GM23248 (cell line): Measurements from ENCODE around the gene ENPP6. TPM values are rescaled to one million over a fixed set of nuclear protein-coding genes. Genes with fewer than 3 reads are reported as not detected.
A peak's percentile ranks its signal among the peaks of the same experiment; 100 is the strongest.

Experiments used
- DNase-seq: peaks from one replicate; pipeline ENCODE4 v3.0.0-alpha.2; 2015
- H2AFZ ChIP-seq: fragments of 200-600 bp; sonication (generic); 2 replicates; pipeline ENCODE4 v1.6.1; 2016; ENCODE audit warnings: antibody characterized with exemption
- H3F3A ChIP-seq: fragments of 200-600 bp; sonication (generic); 2 replicates; pipeline ENCODE4 v1.6.1; 2016; ENCODE audit warnings: mild to moderate bottlenecking, antibody characterized with exemption, mixed run types; ENCODE audit not compliant: insufficient read depth
- H3K27ac ChIP-seq: fragments of 200-600 bp; sonication (generic); 2 replicates; pipeline ENCODE4 v1.5.1; 2016; ENCODE audit warnings: mild to moderate bottlenecking
- H3K27me3 ChIP-seq: fragments of 200-600 bp; sonication (generic); replicated peaks from 2 replicates; pipeline ENCODE4 v1.6.1; 2016; ENCODE audit warnings: mild to moderate bottlenecking; ENCODE audit not compliant: insufficient read depth
- H3K36me3 ChIP-seq: fragments of 200-600 bp; sonication (generic); 2 replicates; pipeline ENCODE4 v1.6.1; 2016; ENCODE audit warnings: low read depth, mild to moderate bottlenecking
- H3K4me1 ChIP-seq: fragments of 200-600 bp; sonication (generic); 2 replicates; pipeline ENCODE4 v1.6.1; 2016; ENCODE audit warnings: mild to moderate bottlenecking; ENCODE audit not compliant: insufficient read depth
- H3K4me2 ChIP-seq: fragments of 200-600 bp; sonication (generic); one replicate; pipeline ENCODE4 v1.6.1; 2016; ENCODE audit warnings: mild to moderate bottlenecking; ENCODE audit not compliant: unreplicated experiment
- H3K4me3 ChIP-seq: fragments of 200-600 bp; sonication (generic); 2 replicates; pipeline ENCODE4 v1.5.1; 2016; ENCODE audit warnings: mild to moderate bottlenecking
- H3K79me2 ChIP-seq: fragments of 200-600 bp; sonication (generic); 2 replicates; pipeline ENCODE4 v1.6.1; 2016; ENCODE audit warnings: mild to moderate bottlenecking; ENCODE audit not compliant: insufficient read depth
- H3K9ac ChIP-seq: fragments of 200-600 bp; sonication (generic); 2 replicates; pipeline ENCODE4 v1.6.1; 2016; ENCODE audit warnings: mild to moderate bottlenecking
- H3K9me2 ChIP-seq: fragments of 200-600 bp; sonication (generic); 2 replicates; pipeline ENCODE4 v1.6.1; 2016; ENCODE audit warnings: mixed run types, mild to moderate bottlenecking, moderate library complexity; ENCODE audit not compliant: insufficient read depth
- H3K9me3 ChIP-seq: fragments of 200-600 bp; sonication (generic); one replicate; pipeline ENCODE4 v1.6.1; 2017; ENCODE audit warnings: low read depth
- H4K20me1 ChIP-seq: fragments of 200-600 bp; sonication (generic); 2 replicates; pipeline ENCODE4 v1.6.0; 2016; ENCODE audit not compliant: insufficient read depth
- EZH2 ChIP-seq: fragments of 200-600 bp; sonication (generic); IDR thresholded peaks from 2 replicates; pipeline ENCODE4 v1.6.1; 2018; ENCODE audit warnings: antibody characterized with exemption, mild to moderate bottlenecking; ENCODE audit not compliant: insufficient read depth, poor library complexity, severe bottlenecking
- EZH2phosphoT487 ChIP-seq: fragments of 200-600 bp; sonication (generic); IDR thresholded peaks from 2 replicates; pipeline ENCODE4 v1.6.1; 2018; ENCODE audit warnings: antibody characterized with exemption, moderate library complexity, mild to moderate bottlenecking, low read depth; ENCODE audit not compliant: insufficient read depth
- WGBS, 2 experiments: methylation state at CpG; one replicate each; pipeline ENCODE4 v1.1.6; 2015 to 2017; ENCODE audit warnings: low lambda C conversion rate in 2 of 2, low coverage in 1 of 2; ENCODE audit errors: missing lambda C conversion rate in 2 of 2; 5-methylcytosine and 5-hydroxymethylcytosine counted together
- in situ Hi-C: fragments of 300-500 bp; cut with MboI; formaldehyde crosslinking; loops from 2 replicates; pipeline ENCODE4 v1.15.0; 2020
- polyA plus RNA-seq: library from polyadenylated mRNA; unstranded; fragments of >200 nt; fragmentation: Nextera tagmentation; extraction: Ambion mirVana; gene quantifications from 2 replicates; pipeline ENCODE4 v1.2.1, GENCODE V29; 2016
- total RNA-seq: library from RNA; depleted of rRNA; stranded (reverse); fragments of >200 nt; shearing (Covaris generic); gene quantifications from 2 replicates; pipeline ENCODE4 v1.2.3, GENCODE V29; 2014

ENPP6 gene
- total and polyA plus RNA-seq, 2 experiments from 2014 or later = not detected

DNA sequence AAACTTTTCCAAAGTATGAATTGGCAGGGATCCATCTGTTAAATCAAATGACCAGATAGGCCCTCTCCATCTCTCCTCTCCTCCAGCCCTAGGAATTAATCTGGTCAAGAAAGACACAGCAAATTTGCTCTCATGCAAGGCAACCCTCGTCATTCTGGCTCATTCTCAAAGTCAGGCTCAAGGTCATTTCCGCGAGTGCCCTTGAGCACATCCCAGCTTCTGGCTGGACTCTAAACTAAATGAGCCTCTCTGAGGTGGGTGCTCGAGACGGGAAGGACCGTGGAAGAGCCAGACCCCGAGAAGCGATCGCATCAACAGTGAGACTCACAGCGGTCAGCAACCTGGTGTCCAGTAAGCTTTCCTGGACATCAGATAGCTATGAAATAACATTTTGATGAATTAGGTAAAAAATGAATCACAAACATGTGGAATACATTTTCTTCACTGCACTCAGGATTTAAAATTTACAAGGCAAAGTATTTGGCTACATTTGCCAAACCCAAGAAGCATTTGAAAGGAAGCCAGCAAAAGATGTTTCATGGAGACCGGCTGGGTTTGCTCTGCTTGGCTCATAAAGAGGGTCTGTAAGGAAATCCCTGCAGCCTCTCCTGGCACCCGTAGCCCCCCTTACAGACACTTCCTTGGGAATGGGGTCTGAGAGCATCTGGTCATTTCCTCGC, 121.0 kb downstream of the ENPP6 start:
- Histone ChIP-seq H3K4me2 (no peak overlapping the region), H3K9ac (no peak overlapping the region), H3K27me3 (peaks cover 6% of the 10 kb centered on the region), H4K20me1 (no peaks in the 10 kb centered on the region), H3K36me3 (no peaks in the 10 kb centered on the region), H3F3A (no peaks in the 10 kb centered on the region), H3K79me2 (no peaks in the 10 kb centered on the region), H2AFZ (no peak overlapping the region), H3K27ac (no peak overlapping the region), H3K4me3 (no peak overlapping the region), H3K9me2 (no peaks in the 10 kb centered on the region), H3K4me1 (no peaks in the 10 kb centered on the region), H3K9me3 (no peaks in the 10 kb centered on the region)
- TF ChIP-seq EZH2 (no peak), EZH2phosphoT487 (no peak)
- peak; percentile 34 for DNase-seq
- 37 to 39% methylated on average over 13 of the region's 13 CpGs for WGBS, 2 experiments
- in situ Hi-C loops = no loop called here

DNA sequence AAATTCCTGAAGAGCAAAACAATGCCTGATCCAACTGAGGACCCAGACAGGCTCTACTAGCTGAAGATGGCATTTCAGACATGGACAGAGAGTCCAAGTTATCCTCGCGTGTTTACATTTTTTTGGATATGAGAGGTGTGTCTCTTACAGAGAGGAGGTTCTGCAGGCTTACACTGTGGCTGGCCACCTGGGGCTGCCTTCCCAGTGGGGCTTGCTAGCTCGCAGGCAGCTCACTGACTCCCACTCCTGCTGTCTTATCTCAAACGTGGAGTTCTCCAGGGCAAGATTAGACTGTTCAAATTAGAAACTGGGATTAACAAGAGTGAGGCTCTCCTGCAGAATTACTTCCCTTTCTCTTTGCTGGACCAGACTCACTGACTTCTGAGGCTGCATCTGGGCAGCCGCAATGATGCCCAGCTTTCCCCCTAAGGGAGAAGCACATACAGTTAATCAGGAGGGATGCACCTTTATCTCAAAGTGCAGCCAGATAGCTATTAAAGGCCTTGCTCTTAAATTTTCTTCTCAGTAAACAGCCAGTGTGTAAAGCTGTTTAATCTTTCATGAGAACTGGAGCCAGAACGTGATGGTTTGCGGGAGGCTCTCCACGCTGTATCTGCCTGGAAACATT, 123.0 kb downstream of the ENPP6 start:
- H3K4me3 ChIP-seq = no peak overlapping the region
- no peak overlapping the region for H3K27ac ChIP-seq
- H3K9me3 ChIP-seq = no peaks in the 10 kb centered on the region
- H3F3A ChIP-seq = no peaks in the 10 kb centered on the region
- H2AFZ ChIP-seq = no peak overlapping the region
- H3K27me3 ChIP-seq = peaks cover 6% of the 10 kb centered on the region
- WGBS, 2 experiments = 51% methylated on average over 8 of the region's 8 CpGs
- no peak overlapping the region for H3K9ac ChIP-seq
- no peak overlapping the region for H3K4me2 ChIP-seq
- no peak for DNase-seq
- no peaks in the 10 kb centered on the region for H3K36me3 ChIP-seq
- no peaks in the 10 kb centered on the region for H4K20me1 ChIP-seq
- no peaks in the 10 kb centered on the region for H3K4me1 ChIP-seq
- TF ChIP-seq EZH2phosphoT487 (no peak), EZH2 (no peak)
- H3K79me2 ChIP-seq = no peaks in the 10 kb centered on the region
- H3K9me2 ChIP-seq = no peaks in the 10 kb centered on the region
- in situ Hi-C loops = no loop called here

DNA sequence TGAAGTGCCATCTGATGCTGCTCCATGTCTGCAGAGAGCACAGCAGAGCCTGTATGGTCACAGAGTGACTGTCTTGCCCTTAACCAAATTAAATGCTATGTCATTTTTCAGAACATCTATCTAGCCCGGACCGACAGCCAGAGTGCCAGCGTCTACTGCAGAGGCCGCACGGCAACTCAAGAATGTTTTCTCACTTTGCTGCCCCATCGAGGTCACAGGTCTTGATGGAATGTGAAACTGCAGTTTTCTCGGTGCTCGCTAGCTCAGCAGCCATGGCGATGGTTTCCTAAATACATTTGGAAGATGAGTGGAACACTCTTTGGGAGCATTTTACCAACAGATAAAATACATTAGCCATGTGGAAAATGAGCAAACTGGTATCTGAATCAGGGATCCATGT, 125.7 kb downstream of the ENPP6 start:
- in situ Hi-C loops = no loop called here
- Histone ChIP-seq H3K27ac (no peak overlapping the region), H2AFZ (no peak overlapping the region), H3F3A (no peaks in the 10 kb centered on the region), H4K20me1 (no peaks in the 10 kb centered on the region), H3K36me3 (no peaks in the 10 kb centered on the region), H3K4me1 (no peaks in the 10 kb centered on the region), H3K79me2 (no peaks in the 10 kb centered on the region), H3K9me3 (no peaks in the 10 kb centered on the region), H3K27me3 (peaks cover 6% of the 10 kb centered on the region), H3K9me2 (no peaks in the 10 kb centered on the region), H3K4me3 (no peak overlapping the region), H3K9ac (no peak overlapping the region), H3K4me2 (no peak overlapping the region)
- no peak for DNase-seq
- no peak for TF ChIP-seq EZH2phosphoT487
- TF ChIP-seq EZH2 = no peak
- 70 to 72% methylated on average over 9 of the region's 9 CpGs for WGBS, 2 experiments

DNA sequence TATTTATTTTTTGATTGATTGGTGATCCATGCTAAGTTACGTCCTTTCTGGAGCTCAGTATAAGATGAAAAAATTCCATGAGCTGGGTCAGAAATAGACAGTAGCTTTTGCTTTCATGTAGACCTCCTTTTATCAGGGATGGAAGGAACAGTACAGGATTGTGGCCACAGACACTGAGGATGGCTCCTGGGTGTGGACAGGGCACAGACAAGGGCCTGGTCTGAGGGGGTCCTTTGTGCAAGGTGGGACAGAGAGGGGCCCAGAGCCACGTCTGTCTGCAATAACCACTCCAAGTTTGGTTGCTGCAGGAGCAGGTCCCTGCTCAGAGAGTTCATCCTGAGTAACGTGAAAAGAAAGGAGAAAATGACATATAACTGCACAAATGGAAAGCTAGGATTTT, 127.1 kb downstream of the ENPP6 start:
- Histone ChIP-seq H3K27ac (no peak overlapping the region), H3K9ac (no peak overlapping the region), H3K4me2 (no peak overlapping the region), H3K9me3 (no peaks in the 10 kb centered on the region), H3K27me3 (no peaks in the 10 kb centered on the region), H2AFZ (no peak overlapping the region), H3F3A (no peaks in the 10 kb centered on the region), H3K4me3 (no peak overlapping the region), H3K79me2 (no peaks in the 10 kb centered on the region), H4K20me1 (no peaks in the 10 kb centered on the region), H3K9me2 (no peaks in the 10 kb centered on the region), H3K36me3 (no peaks in the 10 kb centered on the region), H3K4me1 (no peaks in the 10 kb centered on the region)
- DNase-seq = no peak
- TF ChIP-seq EZH2phosphoT487 (no peak), EZH2 (no peak)
- in situ Hi-C loops = no loop called here
- 14 to 26% methylated on average over 3 of the region's 3 CpGs for WGBS, 2 experiments
